ENCODE results near the gene ATP6V1C2.
"Not testable (repeated sequence)": the region's sequence is repeated elsewhere in the genome, so short reads cannot be mapped to it uniquely, and the experiment has no call there.

ATP6V1C2 gene

DNA sequence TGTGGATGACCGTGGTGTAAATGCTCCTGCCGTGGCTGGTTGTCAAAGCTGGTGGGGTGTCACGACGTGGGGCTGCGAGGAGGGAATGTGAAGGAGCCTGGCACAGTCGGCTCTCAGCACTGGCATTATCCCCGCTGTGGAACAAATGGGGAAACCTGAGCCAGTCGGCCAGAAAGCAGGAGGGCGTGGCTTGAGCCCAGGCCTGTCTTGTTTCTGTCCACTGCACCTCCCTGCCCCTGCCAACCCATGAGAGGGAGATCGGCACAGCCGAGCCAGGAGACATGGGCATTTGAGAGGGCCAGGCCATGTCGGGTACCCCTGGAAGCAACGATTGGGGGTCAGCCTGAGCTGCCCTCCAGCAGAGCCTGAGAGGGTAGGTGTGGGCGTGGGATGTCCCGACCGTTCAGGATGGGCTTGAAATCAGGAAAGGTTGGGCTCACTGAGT lies 46.7 kb downstream of the ATP6V1C2 start:
- DNase-seq (ENCODE audit: low read depth) = no peak

DNA sequence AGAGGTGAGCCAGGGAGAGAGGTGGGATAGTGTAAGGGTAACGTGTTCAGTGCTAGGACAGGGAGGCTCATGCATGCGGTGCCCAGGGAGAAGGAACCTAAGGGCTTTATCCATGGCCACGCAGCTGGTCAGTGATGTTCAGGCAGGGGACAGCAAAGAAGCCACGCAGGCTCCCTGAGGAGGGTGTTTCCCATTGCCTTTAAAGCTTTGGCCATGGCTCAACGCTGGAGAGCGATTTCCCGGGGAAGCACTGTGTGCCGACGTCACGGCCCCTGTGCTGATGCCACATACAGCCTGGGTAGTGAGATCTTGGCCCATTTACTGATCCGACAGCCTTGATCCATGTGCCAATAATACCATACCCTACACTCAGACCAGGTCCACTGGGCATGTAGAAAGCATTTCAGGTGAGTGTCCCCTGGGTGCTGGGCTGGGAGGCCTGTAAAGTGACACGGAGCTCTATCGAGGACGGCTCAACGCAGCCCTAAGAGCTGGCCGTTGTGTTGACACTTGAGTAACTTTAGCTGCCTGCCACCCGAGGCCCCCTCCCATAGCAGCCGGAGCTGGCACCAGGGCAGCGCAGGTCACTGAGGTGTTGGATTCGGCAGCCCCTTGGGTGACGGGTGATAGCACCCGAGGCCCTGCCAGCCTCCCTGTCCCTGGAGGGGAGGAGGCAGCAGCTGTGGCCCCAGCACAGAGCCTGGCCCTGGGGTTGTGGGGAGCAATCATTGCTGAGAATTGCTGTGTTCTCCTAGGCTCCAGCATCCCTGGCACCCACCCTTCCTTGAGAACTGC lies 49.7 kb downstream of the ATP6V1C2 start:
- no peak for DNase-seq (ENCODE audit: low read depth)

DNA sequence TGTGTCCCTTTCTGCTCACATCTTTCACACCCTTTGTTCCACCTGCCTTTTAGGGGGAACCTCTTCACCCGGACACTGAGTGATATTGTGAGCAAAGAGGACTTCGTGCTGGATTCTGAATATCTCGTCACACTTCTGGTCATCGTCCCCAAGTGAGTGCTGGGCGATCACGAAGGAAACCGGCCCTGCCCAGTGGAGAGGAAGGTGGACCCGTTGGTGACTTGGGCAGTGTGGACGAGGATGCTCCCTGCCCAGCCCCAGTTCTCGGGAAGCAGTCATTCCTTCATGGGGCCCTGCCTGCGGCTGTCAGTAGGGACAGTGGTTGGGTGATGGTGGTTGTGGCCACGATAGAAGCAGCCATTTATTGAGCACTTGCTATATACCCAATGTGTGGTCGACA lies 50.4 kb downstream of the ATP6V1C2 start:
- DNase-seq (ENCODE audit: low read depth) = no peak

DNA sequence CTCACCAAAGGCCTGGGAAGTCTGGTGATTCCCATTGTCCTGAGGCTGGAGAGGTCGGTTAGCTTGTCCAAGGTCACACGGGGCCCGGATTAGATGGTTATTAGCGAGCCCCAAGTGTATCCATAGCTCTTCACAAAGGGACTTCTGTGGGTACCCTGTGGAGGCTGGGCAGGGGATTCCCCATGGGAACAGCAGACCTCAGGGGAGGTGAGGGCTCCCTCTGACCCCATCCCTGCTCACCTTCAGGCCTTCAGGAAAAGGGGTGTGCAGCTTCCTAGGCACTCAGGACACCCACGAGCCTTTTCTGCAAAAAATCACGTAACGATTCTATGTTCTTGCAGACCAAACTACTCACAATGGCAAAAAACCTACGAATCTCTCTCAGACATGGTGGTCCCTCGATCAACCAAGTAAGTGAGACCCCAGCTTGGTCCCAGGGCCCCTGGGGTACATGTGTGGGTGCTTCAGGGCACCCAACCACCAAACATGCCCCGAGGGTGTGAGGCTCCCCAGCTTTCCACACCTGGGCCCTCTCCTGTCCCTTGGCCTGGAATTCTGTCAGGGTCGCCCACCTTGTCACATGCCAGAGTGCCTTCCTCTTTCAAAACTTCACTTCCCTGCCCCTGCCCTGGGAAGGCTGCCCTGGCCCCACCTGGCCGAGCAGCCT lies 50.9 kb downstream of the ATP6V1C2 start:
- DNase-seq (ENCODE audit: low read depth) = no peak

DNA sequence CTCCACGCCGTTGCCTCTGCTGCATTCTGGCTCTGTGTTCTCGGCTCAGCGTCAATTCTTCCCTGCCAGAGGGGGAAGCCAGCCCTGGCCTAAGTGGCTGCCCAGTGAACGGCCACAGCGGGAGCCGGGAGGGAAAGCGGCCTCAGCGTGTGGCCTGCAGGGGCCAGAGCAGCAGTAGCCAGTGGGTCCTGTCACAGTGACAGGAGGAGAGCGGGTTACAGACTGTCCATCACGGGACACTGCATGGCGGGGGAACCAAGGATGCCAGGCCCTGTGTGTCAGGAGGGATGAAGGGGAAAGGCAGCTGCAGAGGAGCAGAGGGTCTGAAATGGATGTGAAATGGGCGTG lies 51.4 kb downstream of the ATP6V1C2 start:
- no peak for DNase-seq (ENCODE audit: low read depth)

DNA sequence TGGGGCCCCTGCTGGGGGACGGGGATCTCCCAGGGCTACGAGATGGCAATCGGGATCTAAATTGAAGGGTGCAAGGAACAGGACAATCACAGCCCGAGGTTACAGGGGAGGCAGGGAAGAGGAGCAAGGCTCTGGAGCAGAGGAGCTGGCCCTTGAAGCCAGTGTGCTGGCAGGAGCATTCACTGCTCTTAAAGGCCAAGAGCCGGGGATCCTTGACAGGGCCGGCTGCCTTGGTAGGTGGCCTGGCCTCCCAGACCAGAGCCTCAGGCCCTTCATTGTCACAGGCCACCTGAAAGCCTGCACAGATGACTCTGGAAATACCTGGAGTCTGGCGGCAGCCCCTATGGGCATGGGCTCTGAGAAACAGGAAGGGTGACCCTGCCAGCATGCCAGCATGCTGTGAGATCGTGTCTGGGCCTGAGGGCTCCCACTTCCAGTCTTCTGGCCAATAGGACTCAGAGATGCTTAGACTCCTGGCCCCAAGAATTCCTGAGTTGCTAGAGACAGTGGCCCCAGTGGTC lies 52.5 kb downstream of the ATP6V1C2 start:
- no peak for DNase-seq (ENCODE audit: low read depth)

DNA sequence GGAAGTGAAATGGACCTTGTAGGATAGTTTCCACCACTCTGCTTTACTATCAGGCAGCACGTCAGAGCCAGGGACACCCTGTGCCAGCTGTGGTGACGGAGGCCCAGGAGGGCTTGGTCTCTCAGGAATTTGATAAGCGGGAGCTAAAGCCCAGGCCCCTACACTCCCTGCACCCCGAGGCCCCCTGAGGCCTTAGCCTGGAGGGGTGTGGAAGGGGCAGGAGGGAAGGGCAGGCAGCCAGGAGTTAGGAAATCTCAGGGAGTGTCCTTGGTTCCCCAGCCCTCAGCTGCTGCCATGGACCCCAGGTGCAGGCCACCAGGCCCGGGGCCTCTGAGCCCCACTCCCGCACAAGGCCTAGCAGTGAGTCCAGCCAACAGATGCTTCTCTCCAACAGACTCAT lies 53.0 kb downstream of the ATP6V1C2 start:
- no peak for DNase-seq (ENCODE audit: low read depth)

DNA sequence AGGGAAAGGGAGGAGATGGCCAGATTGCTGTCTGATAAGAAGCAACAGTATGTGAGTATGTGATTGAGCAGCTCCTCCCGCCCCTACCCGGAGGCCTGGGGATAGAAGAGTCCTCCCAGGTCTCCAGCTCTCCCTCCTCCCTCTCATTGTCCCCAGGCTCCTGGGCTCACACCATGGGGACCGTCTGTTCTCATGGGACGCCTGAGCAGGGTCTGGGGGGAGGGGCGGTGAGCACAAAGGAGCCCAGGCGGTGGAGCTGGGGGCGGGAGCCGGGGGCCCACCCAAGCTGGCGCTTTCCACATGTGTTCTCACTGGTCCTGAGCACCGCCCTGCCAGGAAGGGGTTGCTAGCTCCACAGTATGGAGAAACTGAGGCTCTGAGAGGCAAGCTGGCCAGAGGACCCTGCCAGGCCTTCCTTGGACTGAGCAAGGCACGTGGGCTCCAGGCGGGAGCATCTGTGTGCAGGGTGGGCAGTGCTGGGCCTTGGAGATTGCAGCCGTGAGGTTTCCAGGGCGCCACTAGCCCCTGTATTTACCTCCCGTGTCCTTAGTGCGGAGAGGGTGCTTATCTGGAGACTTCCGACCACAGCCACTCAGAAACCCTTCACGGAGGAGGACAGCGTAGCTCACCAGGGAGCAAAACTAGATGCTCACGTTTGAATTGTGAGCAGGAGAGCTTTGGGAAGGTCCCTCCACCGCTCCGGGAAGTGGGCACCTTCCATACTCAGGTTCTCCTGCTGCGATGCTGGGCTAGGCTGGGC lies 53.8 kb downstream of the ATP6V1C2 start:
- no peak for DNase-seq (ENCODE audit: low read depth)

DNA sequence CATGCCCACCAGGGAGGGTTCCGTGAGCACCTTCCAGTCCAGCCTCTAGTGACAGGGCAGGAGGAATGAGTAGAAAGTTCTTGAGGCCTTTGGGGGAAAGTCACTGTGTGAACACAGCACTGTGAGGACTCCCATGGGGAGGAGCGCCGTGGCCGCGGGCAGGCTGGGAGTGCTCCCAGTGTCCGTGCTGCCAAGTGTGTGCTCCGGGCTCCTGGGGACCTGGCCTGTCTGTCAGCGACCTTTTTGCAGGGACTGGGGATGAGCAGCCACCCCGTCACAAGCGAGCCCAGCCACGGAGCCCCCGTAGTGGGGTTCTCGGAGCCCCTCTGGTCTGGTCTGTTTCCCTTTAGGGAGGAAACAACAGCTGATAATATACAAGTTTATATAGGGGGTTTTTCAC lies 54.4 kb downstream of the ATP6V1C2 start:
- DNase-seq (ENCODE audit: low read depth) = no peak

DNA sequence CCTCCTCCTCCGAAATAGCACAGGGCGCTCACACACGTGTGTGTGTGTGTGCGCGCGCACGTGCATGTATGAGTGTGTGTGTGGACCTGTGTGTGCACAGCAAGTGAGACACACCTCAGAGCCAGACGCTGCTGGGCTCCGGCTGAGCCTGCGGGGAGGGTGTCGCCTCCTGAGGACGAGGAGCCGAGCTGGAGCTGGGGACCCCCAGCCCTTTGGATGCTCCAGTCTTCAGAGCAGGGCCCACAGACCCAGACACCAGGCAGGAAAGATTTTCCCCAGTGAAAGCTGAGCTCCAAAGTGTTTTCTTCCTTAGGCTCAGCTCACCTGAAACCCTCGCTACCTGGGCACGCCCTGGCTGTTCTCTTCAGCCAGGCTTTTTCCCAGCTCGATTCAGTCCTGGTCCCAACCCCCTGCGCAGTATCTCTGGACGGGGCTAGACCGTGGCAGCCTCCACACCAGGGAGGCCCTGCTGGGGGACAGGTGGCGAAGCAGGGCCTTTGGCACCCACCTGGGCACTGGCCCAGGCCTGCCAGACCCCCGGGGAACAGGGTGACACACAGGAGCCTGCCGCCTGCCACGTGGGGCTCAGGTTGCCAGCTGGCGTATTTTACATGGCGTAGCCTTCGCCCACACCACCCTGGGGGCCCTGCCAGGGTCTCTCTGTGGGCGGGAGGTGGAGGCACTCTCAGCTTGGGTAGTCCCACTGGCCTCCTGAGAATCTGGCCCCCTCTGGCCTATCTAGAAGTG lies 55.0 kb downstream of the ATP6V1C2 start:
- DNase-seq (ENCODE audit: low read depth) = no peak

DNA sequence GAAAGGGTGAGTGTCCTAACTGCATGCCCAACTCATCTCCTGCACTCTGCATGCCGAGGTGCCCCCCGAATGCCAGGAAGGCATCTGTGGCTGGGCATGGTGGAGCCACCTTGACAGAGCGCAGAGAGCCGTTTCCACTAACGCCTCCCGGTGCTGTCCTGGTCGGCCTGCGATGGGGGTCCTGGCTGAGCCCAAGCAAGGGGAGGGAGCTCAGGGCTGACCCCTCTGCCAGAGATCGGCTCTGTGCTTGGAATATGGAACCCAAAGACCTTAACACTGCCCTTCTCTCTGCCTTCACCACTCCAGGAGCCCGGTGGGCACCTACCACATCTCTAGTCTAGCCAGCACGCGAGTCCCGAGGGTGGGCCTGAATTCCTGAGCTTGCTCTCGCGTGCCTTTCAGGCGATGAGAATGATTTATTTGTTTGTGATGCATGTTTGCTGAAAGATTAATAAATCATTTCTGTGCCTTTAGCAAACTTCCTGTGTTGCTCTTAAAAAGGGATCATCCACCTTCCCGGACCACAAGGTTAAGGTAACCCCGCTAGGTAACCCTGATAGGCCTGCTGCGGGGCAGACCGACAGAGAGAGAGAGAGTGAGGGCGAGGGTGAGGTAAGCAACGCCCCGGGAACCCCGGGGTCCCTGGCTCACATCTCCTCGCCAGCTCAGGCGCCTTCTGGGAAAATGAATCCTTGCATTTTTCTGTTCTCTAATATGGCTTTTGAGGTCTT lies 55.8 kb downstream of the ATP6V1C2 start:
- no peak for DNase-seq (ENCODE audit: low read depth)

DNA sequence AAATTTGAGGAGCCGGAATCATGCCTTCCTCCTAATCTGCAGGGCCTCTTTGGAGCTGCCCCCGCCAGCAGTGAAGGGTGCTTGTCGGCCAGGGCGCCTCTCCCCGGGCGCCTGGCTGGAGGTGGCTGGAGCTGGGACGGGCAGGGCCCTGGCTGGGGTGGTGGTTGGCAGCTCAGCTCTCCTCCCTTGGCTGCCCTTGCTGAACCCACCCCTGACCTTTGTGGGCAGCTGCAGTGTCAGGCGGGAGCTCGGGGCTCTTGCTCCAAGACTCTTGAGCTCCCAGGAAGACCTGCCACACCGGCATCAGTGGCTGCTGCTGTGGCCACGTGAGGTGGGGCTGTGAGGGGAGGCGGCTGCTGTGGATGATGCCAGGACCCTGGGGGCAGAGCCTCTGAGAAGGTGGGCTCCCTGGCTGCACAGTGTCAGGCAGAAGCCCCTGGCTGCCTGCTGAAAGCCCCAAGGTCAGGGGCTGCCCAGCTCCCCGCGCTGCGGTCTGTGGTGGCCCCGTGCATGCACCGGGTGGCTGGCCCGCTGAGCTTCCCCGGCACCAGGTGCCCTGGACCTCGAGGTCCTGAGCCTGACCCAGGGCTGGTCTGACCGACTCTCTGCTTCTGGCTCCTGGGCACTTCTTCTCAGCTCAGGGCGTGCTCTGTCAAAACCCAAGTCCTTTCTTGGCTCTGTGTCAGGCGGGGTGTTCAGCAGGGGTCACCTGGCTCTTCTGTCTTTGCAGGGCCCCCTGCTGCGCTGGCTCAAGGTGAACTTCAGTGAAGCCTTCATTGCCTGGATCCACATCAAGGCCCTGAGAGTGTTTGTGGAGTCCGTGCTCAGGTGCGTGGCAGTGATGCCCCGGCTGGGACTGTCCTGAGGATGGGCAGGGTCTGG lies 56.7 kb downstream of the ATP6V1C2 start:
- no peak for DNase-seq (ENCODE audit: low read depth)

DNA sequence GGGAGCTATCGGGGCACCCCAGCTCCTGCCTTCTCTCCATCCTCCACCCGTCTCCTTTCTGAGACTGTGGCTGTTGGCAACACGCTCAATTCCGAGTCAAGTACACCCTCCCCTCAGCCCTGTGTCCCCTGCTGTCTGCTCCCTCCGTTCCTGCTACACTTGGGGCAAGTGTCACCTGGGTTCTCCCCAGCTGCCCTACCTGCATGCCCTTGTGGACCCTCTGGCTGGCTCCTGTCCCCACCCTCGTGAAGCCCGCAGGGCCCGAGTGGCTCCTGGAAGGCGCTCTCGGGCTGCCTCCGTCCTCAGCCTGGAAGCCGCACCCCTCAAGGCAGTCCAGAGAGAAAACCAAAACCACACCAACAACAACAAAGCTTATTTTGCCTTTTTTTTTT lies 57.3 kb downstream of the ATP6V1C2 start:
- no peak for DNase-seq (ENCODE audit: low read depth)

DNA sequence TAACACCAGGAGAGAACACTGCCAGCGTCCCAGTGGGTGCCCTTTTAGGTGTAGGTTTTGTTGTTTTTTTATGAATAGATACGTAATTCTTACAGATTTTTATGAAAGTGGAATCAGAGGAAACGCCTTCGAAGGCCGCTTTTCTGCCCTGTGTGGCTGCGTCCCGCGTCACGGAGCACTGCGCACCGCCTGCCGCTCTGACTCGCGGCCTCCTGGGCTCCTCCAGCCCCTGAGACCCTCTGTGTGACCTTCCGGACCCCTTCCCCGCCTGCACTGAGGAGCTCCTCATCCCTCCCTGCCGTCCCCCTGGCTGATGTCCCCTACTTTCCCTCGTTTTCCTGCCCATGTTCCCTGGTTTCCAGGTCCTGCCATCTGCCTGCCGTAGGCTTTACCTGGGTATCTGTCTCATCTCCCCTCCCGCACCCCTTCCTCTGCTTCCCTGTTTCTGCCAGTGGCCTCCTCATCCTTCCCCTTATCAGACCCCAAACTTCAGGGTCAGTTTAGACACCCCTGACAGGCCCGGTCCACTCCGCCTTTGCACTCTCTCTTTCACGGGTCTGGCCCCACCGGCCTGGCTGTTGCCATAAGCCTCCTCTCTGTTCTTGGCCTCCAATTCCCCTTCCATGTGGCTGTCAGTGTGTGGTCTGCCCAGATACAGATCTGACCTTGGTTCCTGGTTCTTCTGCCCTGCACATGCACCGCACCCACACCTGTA lies 58.5 kb downstream of the ATP6V1C2 start:
- DNase-seq (ENCODE audit: low read depth) = no peak

DNA sequence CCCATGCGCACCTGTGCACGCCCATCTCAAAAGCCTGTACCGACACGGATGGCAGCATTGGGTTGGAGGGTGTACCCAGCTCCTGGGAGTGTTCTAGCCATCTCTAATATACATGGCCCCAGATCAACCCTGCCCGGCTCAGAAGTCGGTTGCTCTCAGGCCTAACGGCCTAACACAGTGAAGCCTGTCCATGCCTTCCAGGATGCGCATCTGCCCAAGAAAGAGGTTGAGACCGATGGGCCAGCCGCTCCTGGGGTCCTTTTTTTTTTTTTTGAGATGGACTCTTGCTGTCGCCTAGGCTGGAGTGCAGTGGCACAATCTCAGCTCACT lies 59.0 kb downstream of the ATP6V1C2 start:
- DNase-seq (ENCODE audit: low read depth) = no peak

DNA sequence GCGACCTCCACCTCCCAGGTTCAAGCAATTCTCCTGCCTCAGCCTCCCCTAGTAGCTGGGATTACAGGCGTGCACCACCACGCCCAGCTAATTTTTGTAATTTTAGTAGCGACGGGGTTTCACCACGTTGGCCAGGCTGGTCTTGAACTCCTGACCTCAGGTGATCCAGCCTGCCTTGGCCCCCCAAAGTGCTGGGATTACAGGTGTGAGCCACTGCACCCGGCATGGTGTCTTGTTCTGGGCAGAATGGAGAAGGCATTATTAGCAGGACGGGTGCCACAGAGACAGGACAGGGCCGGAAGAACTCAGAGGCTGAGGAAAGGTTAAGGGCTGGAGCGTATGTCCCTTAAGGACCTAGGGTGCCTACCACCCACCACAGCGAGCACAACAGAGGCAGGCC lies 59.4 kb downstream of the ATP6V1C2 start:
- not testable (repeated sequence) for DNase-seq (ENCODE audit: low read depth)

DNA sequence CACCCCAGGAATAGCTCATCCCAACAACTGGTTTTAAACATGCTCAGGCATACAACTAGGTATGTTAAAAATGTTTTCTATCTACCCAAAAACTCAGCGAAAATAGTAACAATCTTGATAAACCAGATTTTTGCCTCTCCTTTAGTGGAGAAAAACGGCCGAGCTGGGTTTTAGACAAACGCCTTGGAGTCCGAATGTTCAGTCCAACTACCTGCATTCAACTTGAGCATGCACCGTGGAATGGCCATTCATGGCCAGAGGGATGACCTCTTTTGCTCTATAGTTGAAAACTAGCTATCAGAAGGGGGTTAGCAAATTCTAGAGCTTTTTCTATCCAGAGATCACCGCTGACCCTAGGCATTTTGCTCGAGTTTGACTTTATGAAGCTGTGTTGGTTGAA lies 60.3 kb downstream of the ATP6V1C2 start:
- DNase-seq (ENCODE audit: low read depth) = no peak

DNA sequence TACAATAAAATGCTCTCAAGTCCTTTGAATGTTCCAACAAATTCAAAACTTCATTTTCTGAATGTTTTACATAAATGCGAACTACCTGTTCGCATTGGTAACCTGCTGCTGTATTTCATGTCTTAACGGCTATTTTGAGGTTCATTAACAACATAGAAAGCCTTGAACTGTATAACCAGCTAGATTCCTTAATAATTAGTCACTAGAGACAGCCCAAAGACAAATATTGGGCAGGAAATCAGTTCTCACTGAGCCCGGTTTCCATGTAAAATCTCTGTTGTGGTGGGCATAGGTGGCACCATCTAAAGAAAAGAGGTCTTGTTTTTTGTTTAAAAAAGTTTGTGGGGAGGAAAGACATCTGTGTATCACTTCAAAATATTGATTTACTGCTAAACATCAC lies 62.0 kb downstream of the ATP6V1C2 start:
- no peak for DNase-seq (ENCODE audit: low read depth)

DNA sequence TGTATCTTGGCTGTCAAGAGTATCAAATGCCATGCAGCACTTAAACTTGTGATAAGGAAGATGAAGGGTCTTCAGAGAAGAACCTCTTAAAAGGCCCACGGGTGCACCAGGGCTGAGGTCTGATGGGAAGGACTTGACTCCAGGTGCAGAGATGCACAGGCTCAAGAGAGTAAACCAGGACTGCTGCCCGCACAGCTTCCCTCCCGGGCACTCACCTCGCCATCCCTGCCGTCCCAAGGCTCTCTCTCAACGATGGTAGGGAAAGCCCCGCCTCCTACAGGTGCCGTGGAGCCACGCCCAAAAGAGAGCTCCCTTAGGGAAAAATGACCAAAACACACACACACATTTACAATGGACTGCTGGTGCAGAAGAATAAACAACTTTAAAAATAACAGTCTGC lies 63.3 kb downstream of the ATP6V1C2 start:
- DNase-seq (ENCODE audit: low read depth) = no peak

DNA sequence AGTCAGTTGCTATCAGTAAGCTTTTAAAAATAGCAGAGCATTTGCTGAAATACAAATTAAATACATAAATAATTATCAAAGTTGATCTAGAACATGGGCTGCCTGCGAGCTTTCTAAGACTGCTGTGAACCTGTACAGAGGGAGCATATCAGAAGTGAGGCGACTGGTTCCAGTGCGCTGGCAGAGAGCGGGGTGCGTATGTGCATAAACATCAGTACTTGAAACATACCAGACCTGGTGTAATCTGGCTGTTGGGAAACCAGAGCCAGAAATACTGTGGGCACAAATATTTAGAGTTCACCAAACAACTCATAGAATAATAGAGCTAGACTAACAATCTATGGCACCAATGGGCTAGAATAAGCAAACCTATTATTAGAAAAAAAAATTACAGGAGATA lies 63.8 kb downstream of the ATP6V1C2 start:
- no peak for DNase-seq (ENCODE audit: low read depth)
